GM19463 (cell line): Measurements from ENCODE around the gene NUDT7.

Experiments used
- ATAC-seq: cut with Tn5 transposase; IDR thresholded peaks from one replicate; pipeline ENCODE4 v1.9.1; 2021; ENCODE audit warnings: mild to moderate bottlenecking, moderate library complexity; ENCODE audit not compliant: unreplicated experiment

NUDT7 gene

DNA sequence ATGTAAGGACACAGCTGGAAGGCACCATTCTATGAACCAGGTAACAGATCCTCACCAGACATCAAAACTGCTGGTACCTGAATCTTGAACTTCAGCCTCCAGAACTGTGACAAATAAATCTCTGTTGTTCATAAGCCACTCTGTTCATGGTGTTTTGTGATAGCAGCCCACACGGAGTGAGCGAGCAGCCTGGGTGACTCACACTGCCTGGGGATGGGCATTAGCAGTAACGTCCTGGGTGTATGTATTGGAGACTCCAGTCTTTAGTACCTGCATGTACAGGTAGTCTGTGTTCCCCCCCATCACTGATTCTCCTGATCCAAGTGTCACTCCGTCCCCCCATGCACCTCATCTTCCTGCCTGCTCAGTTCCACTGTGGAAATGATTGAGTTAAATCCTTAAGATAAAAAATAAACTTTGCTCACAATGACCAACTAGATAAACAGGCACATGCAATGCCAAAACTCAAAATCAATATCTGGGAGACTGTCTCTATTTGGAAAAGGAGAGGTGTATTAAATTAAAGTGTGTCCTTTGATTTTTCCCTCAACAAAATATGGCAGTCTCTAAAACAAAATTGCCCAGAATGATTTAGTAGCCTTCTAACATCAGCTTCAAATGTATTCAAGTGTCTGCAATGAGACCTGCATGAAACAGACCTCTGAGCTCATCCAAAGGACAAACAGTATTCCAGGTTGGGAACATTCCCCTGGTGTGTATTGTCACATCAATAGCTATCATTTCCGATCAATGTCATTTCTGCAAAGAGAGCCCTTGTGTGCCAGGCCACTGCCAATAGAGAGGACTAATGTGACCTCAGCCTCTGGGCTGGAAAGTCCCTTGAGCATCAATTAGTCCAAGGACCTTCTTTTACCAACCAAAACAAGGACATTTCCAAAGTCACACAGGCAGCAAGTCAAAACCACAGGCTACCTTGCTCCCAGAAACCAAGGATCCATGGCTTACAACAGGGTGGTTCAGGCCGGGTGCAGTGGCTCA is 53.9 kb downstream of the NUDT7 start:
- ATAC-seq, result no peak

DNA sequence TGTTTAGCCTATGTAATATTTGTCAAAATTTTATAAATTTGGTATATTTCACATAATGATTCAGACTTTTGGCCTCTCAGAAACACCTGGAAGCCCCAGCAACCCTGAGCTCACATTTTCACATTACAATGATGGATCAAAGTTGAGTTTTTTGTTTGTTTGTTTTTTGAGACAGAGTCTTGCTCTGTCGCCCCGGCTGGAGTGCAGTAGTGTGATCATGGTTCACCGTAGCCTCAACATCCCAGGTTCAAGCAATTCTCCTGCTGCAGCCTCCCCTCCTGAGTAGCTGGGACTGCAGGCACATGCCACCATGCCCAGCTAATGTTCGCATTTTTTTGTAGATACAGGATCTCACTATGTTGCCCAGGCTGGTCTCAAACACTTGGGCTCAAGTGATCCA is 55.4 kb downstream of the NUDT7 start:
- ATAC-seq, result no peak

DNA sequence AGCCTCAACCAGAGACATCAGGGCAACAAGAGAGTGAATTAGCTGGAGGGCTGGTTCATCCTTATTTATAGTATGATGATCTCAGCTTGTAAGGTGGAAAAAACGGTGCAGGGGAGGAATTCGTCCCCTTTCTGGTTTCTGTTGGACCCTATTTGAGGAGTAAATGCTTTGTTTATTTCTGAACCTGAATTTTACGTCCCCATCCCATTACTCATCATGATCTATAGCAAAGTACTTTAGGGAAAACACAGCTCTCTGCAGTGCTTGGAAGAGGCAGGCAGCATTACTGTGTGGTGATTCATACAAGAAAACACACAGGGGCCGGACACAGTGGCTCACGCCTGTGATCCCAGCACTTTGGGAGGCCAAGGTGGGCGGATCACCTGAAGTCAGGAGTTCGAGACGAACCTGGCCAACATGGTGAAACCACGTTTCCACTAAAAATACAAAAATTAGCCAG is 58.1 kb downstream of the NUDT7 start:
- no peak for ATAC-seq

DNA sequence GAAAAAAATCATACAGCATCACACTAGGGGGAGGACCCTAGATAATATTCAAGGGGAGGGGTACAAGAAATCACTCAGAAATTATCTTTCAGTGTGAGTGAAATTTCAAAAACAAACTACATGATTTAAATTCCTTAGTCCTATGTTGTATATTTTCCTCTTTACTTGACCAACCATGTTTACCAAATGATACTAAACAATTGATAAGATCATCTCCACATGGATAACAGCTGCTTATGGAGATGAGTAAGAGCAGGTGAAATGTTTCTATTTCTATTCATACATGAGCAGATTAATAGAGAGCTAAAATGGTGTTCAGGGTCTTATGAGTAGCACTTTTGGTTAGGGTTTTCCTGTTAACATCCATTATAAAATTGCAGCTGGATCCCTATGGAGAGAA is 58.8 kb downstream of the NUDT7 start:
- no peak for ATAC-seq

DNA sequence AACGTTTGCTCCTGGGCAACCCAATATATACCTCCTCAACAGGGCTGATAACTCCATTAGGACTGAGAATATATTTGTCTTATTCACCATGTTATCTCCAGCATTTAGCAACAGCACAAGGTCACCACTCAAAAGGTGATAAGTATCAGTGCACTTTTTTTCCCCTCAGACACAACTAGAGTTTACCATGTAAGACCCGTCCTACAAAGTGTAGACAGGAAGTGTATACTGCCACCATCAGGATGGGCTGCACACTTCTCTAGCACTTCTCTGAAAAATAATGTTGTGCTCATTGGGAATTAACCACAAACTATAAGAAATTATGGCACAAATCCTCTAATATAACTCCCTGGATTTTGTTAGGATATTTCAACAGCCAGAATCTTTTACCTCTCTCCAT is 60.4 kb downstream of the NUDT7 start:
- no peak for ATAC-seq

DNA sequence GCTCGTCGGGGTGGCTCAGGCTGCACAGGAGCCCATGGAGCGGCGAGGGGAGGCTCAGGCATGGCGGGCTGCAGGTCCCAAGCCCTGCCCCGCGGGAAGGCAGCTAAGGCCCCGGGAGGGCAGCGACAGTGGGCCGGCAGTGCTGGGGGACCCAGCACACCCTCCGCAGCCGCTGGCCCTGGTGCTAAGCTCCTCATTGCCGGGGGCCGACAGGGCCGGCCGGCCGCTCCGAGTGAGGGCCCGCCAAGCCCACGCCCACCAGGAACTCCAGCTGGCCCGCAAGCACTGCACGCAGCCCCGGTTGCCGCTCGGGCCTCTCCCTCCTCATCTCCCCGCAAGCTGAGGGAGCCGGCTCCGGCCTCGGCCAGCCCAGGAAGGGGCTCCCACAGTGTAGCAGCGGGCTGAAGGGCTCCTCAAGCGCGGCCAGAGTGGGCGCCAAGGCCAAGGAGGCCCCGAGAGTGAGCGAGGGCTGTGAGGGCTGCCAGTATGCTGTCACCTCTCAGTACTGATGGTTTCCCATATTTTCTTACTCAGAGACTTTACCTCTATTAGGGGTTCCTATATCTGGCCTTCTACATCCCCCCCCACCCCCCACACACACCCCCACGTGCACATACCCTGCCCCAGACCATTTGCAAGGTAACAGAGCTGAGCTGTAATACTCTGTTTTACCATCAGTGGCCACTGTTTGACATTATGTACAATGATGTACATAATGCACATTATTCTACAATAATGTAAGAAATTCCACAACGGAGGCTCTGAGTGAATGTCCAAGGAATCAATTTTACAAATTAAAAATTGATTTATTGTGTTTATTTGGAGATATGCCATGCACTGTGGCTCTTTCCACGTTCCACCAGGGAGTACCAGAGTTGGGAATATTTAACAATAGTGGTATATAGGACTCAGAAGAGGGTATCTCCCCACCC is 62.4 kb downstream of the NUDT7 start:
- no peak for ATAC-seq

DNA sequence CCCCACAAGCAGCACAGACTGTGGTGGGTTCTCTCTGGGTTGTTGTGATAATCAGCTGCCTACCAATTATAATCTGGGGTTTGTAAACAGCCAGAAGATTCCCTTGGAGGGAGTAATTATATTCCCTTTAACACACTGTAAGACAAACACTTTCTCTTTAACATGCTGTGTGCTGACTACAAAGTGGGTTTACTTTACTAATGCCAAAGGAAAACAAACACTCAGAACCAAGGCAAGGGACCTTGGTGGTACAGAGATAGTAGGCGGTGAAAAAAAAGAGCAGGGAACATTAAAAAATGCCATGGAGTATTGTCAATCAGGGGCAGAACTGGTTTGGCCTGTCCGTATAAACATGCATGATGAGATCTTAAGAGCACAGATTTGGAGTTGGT is 63.1 kb downstream of the NUDT7 start:
- no peak for ATAC-seq

DNA sequence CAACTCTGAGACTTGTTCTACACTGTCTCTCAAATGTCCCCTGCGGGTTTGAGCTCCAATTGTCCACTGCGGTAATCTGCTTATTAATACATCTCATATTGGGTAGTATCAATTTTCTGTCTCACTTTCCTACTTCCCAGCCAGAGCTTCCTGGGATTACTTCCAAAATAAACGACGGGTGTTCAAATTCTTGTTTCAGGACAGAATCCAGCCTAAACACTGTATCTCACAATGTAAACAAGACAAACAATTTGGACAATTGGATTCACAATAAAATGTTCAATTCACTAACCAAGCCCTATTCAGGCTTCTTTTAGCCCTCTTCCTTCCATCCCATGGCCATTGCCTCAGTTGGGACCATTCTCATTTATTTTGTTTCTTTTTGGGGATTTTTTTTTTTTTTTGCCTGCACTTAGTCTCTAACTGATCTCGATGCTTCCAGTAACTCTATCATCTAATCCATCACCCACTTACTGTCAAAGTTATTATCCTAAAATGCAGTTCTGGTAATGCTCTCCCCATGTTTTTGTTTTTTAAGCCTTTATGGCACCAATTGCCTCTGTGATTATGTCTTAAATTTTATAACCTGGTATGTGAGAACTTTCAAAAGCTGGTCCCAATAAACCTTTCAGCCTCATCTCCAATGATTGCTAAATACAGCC is 64.0 kb downstream of the NUDT7 start:
- no peak for ATAC-seq

DNA sequence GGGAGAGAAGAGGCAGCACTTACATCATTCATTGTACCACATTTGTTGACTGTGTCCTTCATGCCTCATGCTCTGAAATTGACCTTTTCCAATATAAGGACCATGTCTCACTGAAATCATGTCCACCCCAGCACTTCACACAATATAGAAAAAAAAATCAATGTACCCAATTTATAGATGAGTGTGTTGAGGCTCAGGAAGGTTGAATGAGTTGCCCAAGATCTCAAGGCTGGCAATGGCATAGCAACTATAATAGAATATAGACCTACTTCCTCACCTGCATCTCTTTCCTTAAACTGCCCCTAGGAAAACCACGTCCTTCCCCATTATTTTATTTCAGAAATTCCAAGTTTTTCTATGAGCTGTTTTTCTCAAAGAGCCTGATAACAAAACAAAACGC is 65.1 kb downstream of the NUDT7 start:
- no peak for ATAC-seq

DNA sequence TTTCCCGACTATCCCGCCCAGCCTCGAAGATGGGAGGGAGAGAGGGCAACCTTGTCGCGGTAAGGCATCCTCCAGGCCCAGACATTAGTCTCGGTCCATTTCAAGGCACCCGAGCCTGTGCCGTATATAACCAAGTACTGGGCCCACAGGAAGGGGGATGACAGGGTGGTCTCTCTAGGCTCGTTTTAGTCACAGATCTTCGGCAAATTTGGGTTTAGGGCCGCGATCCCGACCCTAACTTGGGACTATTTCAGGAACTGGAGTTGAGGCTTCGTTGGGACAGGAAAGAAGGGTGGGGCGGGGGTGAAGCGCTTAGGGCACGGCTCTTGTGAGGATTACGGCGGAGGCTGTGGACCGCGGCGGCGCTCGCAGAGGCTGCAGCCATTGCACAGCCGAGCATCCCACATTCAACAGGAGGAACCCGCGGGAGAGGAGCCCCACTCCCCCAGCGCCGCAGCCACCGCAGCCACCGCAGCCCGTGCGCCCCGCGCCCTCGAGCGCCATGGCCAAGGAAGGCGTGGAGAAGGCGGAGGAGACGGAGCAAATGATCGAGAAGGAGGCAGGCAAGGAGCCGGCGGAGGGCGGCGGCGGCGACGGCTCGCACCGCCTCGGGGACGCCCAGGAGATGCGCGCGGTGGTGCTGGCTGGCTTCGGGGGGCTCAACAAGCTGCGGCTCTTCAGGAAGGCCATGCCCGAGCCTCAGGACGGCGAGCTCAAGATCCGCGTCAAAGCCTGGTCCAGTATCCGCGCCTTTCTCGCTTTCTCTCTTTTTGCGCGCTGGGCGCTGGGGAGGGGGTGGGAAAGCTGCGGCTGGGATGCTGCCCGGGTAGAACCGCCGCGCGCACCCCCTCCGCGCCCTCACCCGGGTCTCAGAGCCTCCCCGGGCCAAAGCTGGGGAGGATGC is 66.1 kb downstream of the NUDT7 start, which contains the start of gene VAT1L:
Gene VAT1L, plus strand, starts transcription at position 384 of the 904 bp plus-strand sequence. Its CDS starts 119 bp downstream, at position 503.
- no peak for ATAC-seq

DNA sequence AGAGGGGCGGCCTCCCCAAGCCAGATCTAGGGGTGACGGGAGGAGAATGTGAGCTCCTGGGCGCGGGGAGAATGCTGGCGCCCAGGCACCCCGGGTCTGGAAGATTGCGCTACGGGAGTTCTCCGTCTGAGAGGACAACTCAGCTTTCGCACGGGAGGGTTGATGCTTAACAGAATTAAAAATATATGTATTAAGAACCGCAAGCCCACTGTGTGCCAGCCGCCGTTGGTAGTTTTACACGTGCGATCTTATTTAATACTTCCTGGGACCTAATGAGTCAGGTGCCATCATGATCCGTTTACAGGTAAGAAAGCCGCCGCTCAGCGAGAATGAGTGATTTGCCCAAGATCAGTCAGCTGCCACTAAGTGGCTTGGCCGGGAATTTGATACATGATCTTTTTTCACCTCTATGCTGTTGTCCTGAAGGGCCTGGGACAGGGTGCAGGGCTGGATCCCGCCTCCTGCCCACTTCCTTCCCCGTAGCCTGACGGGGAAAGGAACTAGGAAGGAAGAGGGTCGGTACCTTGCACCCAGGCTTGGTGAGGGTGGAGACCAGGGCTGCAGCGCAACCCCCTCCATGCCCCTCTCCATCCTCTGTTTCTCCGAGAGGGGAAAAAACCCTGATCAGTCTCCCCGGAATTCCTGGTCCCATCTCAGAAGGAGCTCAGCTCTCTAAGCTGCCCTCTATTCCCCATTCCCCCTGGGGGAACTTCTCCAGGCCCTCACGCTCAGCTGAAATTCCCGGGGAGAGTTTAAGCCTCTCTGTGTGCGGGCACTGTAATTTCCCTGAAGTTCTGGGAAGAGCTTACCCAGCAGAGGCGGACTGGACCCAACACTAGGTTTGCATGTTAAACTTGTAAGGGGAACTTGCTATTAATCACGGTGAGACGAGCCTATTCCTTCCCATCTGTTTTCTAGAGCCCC is 67.0 kb downstream of the NUDT7 start:
- ATAC-seq, result no peak

DNA sequence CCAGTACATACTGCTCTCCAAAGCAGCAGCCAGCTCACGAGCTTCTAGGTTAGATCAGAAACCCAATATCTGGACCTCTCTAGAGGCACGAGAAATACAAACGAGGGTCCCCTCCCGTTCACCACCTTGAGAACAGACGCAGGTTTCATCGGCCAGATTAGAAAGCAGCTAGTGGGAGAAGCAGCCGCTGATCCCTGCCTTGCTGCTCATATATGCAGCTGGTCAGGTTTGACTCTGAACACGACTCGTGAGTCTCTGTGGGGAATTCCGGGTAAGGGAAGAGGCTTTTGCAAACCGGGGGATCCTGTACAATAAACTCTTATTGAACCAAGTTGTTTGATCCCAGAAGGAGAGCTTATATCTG is 67.7 kb downstream of the NUDT7 start:
- ATAC-seq, result no peak

DNA sequence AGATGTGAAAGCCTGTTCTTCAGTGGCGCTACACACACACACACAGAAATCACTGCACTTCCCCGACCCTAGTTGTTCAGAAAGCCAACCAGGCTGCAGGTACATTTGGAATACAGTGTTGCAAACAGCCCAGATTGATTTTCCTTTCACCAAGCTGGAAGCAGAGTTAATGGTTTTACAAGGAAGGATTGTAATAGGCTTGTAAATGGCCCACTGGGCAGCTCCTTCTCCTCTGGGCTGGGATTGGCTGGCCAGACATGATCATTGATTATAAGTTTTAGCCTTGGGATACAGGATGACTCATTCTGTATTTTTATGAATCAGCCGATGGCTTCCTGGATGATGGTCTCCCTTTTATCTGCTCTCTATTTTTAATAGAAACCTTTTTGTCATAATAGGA is 68.6 kb downstream of the NUDT7 start:
- ATAC-seq, result no peak
